Stimulated activated CD8-positive, alpha-beta memory T cell treated with anti-CD3 and anti-CD28 coated beads, Interleukin-12 subunit alpha, Interleukin-12 subunit beta, amount 100 ng/mL, for 1 hour (primary cell): ENCODE results near the gene ACSS3.
"Not testable (repeated sequence)": the region's sequence is repeated elsewhere in the genome, so short reads cannot be mapped to it uniquely, and the experiment has no call there.

Experiments used
- DNase-seq: peaks from one replicate; pipeline ENCODE4 v3.0.0-alpha.2; 2020; ENCODE audit warnings: low read depth

Gene ACSS3

DNA sequence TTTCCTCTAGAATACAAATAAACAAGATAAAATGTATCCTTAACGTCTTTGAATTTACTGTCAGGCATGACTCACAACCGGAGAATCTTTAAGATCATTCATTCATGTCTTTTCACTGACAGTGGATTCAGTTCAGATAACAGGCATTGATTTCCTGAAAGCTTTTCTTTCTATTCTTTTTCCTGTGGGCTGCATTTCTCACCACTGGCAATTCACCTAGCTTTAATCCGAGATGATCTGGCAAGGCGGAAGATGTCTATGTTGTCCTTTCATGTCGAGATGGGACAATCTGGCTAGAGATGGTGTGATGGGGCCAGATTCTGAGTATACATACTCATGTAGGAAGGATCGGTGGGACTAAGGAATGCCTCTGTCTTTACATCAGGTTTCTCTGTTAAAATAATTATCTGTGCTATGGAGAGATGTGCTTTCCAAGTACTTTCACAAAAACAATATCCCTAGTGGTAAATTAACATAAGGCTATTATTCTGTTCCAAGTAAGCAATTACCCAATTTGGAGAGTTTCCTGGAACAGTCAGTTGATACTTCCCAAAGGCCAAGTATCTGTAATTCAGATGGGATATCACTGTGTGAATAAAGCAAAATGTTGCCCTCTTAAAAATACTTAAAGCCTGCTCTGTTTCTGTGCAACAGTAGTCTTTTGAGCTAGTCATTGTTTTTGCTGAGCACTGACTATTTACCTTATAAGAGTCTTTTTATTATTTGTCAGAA lies 17.8 kb downstream of the ACSS3 start:
- DNase-seq, result no peak

DNA sequence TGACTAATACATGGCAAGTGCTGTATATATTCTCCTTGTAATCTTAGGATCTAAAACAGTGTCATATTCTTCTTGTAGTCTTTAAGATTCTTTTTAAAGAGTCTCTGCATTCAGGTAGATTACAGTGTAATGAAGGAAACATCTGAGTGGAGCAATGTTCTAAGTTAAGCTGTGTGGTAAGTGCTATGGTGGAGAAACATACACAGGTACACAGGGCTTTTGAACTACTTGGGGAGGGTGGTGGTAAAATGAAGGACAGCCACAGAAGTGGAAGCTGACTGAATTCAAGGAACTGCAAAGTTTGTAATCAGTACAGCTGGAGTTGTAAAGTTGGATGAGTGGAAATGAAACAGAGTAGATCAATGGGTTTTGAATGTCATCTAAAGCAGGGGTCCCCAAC lies 27.8 kb downstream of the ACSS3 start:
- DNase-seq, result no peak

DNA sequence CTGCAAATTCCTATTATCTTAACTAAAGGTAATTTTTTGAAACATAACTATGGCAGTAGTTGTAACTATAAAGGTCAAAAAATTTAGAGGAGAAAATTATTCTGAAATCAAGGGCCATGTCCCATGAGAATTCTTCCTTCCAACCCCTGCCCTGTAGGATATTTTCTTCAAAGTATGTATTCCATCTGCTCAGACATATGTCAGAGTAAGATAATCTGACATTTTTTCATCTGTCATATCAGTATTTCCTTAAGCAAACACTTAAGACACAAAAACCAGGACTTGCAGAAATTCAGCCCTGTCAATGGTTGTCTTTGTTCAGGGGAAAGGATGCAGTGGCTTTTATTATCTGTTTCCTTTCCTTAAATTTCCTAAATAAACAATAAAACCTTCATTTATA lies 36.3 kb downstream of the ACSS3 start:
- no peak for DNase-seq

DNA sequence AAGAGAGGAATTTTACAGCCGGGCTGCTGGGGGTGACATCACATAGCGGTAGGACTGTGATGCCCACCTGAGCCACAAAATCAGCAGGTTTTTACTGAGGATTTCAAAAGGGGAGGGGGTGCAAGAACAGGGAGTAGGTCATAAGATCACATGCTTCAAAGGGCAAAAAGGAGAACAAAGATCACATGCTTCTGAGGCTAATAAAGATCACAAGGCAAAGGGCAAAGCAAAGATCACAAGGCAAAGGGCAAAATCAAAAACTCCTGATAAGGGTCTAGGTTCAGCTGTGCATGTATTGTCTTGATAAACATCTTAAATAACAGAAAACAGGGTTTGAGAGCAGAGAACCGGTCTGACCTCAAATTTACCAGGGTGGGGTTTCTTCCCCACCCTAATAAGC lies 41.2 kb downstream of the ACSS3 start:
- DNase-seq, result not testable (repeated sequence)

DNA sequence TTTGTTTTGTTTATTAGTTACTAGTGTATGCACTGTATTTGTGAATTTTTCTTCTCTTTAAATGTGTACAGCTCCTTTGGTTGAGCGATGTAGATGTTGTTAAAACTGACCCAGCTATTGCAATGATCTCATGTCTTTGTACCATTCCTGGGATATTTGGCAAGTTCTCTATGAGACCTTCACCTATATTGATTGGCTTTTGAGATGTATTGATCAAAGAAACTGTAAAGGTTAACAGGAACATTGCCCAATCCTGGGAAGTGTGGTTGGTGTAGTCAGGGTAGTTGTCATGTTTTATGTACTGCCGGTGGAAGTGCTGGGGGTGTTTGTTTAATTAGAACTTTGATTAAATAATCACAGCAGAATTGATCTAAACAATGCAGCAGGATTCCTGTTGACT lies 43.1 kb downstream of the ACSS3 start:
- DNase-seq, result no peak

DNA sequence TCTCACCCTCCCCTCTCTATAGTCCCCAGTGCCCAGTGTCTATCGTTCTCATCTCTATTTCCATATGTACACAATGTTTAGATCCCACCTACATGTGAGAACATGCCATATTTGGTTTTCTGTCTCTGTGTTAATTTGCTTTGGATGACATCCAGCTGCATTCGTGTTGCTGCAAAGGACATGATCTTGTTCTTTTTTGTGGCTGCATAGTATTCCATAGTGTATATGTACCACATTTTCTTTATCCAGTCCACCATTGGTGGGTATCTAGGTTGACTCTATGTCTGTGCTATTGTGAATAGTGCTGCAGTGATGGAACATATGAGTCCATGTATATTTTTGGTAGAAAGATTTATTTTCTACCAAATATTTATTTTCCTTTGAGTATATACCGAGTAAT lies 45.7 kb downstream of the ACSS3 start:
- no peak for DNase-seq

DNA sequence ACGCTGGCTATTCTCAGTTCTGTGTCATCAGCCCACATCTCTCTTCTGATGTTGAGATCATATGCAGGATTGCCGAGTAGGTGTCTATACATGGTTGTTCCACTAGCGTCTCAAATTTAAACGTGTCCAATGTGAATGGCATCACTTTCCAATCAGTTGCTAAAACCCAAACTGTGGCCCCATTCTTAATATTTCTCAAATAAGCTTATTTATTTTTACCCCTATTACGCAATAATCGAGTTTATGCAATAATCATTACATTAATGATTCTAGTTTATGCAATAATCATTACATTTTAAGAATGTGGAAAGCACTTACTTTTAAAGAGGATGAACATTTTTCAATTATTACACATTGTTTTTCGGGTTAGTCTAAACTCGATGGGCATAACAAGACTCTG lies 47.8 kb downstream of the ACSS3 start:
- DNase-seq, result no peak

DNA sequence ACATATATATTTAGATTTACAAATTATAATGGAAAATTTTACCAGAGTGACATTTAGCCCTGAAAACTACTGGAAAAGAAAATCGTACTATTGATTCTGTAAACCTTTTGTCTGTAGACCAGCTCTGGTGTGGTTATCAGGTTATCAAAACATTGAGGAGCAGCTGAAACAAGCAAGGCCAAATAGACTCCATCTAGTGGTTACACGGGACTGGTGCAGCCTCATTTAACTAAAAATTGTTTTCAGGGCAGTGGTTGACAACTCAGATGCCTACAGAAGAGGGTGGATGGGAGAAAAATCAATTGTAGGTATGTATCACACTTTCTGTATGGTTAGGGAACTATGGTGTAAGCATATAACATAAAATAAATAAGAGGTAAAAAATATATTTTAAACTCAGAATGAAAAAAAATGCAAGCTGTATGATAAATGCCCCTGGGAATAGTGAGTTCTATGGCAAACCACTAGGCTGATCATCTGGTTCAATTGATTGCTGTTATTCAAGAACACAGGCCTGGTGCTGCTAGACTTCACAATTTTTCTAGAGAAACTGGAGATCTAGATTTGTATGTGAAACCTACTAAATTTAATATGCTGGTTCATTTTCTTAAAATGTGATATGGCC lies 51.2 kb downstream of the ACSS3 start:
- no peak for DNase-seq

DNA sequence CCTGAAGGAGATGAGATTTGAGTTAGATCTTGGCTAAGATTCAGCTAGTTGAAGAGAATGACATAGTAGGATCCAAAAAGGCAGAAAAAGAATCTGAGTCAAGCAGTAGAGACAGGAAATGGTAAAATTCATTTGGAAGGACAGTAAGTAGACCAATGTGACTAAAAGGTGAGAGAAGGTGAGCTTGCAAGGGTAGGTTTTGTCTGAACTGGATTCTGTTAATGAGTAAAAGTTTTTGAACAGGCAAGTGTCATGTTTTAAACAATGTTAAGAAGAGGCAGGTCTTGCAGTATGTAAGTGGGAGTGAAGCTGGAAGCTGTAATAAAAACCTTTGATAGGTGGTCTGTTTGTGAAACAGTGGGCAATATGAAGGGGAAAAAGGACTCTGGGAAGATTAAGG lies 58.6 kb downstream of the ACSS3 start:
- no peak for DNase-seq

DNA sequence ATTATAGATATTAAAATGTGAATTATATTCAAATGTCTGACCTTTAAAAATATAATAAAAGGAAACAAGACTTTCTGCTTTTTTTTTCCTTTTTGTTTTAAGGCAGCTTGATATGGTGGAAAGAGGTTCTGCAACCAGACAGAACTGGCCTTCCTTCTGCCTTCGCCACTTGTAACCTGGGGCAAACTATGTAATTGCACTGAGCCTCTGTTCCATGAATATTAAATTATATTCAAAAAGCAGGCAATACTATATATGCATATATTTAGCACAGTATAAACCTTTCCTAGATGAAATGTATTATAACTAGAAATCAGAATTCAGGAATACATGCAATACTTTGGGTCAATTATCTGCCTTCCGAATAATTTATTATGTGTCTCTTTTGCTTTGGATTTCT lies 59.9 kb downstream of the ACSS3 start:
- no peak for DNase-seq

DNA sequence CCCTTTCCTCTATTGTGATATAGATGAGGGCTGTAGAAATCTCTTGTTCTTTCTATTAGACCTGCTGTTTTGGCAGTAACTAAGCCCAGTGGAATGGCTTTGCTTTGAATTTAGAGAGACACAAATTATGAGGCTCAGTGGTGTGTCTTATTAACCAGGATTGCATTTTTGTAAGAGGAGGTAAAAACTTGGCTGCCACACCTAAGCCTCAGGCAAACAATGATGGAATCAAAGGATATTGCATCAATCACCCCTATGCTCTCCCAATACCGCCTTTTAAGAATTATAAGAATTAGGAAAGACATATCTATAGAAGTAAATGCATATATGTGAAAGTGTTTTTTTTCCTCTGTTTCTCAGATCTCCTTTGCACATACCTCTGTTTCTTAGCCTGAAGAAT lies 63.3 kb downstream of the ACSS3 start:
- no peak for DNase-seq

DNA sequence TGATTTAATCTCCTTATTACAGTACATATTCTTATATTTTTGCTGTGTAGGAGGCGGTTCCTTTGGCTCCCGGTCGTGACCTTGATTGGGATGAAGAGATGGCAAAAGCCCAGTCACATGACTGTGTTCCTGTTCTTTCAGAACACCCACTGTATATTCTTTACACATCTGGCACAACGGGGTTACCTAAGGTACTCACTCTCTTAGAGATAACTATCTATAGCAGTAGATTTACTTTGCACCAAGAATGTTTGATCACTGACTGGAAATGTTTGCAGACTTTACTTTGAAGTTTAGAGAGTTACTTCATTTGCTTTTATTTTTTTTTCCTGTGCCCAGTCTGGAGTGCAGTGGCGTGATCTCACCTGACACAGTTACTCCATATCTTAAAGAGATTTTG lies 65.2 kb downstream of the ACSS3 start:
- no peak for DNase-seq

DNA sequence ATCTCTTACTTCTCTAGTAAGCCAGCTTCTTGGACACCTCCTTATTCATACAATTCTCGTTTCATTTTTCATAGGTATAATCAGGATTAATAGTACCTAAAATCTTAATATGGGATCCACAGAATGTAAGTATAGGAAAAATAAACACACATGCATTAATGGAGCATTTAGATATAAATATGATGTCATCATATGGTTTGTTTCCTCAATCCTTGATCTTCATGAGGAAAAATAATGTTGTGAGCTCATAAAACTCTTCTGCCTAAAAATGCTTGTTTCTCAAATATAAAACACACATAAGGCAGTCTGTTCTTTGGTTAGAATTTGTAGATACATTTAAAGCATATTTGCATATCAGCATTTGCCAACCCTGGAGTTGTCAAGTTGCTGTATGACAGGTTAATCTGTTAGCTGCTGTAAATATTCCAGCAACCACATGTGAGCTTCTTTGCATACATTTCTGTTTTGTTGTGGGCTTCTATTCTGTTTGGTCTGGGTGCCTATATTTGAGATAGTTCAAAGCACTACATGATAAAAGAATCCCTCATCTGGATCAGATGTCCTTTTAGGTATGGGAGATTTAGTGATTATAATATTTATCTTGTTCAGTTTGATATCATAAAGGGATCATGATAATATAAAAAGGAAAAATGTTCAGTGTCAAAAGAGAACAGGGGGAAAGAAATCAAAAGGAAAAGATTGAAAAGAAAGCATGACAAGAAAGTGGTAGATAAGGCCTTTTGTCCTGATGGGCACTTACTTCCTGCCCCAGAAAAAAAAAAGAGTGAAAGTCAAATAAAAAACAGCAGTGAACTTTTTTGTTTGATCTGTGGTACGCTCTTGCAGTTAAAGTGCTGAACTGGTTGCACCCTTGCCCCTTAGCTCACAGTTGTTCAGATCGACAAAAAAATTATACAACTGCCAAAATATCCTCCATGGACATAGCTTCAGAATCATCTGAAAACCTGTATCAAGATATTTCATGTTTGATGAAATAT lies 68.6 kb downstream of the ACSS3 start:
- no peak for DNase-seq

DNA sequence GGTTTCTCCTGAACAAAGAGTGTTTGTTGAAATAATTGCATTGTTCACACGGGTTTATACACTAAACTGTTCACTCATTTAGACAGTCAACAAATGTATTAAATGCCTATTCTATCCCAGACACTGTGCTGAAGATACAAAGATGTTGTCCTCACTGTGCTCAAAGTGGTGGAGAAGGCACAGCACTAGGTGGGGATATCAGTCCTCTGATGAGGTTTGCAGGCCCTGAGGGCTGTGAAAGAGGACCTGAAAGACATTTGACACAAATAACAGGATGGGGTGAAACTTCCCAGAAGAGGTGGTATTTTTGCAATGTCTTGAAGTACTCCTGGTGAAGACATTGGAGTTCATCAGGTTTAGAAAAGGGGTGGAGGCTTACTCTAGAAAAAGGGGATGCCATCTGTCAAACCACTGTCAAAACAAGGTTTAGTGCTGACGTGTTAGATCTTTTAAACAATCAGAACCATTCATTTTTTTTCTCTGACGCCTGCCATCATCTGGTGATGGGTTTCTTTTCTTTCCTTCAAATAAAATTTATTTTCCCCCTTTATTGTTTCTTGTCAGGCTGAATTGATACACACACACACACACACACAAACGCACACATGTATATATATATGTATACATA lies 69.5 kb downstream of the ACSS3 start:
- no peak for DNase-seq

DNA sequence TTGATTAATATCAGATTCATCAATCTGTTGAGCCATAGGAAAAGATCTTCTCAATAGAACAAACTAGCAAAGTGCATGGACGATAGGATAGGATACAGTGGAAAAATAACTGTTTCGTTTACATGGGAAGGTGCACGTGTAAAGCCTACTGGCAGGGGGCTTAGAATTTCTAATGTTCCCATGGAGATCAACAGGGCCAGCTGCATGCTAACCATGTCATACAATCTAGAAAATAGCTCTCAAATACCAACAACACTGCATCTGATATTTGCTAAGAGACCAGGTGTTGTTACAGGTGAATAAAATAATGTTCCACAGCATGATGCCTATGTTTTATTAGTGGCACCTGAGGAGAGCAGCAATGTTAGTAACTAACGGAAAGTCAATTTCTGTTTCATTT lies 72.5 kb downstream of the ACSS3 start:
- no peak for DNase-seq

DNA sequence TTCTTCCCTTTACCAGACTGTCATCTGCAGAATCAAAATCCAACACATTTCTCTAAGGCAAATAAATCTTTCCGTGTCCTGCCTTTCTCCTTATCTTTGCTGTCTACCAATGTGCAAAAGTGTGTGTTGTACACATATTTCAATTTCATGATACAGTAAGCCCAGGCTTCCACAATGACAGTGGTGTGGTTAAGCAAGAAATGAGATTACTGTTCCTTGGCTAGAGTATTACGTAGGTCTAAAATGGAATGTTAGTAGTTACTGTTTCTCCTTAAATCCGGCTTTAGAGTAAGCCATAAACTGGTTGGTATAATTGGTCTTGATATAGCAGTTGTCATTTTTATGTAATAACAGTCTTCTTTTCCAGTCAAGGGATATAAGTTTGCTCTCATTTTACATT lies 82.0 kb downstream of the ACSS3 start:
- no peak for DNase-seq

DNA sequence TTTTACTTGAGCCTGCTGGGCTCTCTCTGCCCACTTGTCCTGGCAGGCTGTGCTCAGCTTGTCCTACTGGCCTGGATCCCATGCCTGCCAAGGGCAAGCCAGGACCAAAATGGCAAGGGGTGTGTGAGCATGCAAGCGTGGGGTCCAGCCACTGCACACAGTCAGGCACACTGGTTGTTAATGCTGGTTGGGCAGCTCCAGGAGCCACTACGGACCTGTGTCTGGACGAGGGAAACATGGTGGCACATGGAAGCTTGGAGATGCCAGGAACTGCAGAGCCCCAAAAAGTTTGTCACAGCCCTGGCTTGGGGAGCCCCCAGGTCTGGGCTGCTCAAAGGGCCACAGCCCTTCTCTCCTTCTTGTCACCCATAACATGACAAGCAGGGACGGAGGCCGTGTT lies 83.8 kb downstream of the ACSS3 start:
- DNase-seq, result no peak

DNA sequence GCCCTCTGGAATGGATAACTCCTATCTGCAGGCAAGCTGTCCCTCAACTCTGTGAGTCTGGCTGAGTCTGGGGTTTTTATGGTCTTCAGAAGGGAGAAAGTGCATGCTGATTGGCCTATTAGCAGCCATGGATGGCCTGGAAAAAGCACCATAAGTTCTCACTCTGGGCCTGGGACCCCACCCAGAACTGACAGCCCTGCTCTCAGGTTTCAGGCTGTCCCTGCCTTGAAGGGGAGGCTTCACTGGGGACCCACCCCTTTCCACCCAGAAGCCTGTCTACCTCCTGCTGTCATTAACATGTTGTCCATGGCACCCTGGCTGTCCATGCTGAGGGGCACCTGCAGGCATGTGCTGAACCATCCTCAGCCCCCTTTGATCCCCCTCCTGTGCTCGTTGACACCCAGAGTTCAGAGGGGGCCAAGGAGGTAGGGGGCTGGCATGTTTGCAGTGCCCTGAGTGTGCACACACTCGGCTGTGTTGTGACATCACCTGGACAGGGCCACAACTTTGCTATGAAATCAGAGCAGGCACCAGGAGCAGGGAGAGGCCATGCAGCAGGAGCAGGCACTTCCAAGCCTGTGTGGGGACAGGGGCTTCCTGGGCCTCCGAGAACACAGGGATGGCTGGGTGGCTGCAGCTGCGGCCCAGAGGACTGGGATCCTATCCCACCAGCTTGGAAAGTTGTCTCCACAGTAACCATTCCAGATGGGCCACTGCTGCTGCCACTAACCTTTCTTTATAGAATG lies 84.7 kb downstream of the ACSS3 start:
- DNase-seq, result no peak

DNA sequence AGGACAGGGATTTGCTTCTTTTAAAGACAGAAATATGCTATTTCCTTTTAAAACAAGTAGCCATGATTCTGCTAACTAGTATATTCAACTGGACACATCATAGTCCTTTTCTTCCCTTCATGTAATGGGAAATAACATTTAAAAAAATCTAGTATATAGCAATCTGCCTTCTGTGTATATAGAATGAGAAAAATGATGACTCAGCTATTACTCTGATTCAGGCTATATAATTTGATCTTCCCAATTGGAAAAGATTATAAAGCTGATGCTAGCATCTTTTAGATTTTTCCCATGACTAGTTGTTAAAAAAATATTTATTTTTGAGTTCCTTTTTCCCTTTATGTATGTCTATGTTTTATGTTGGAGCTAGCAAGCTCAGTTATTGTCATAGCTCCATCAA lies 86.9 kb downstream of the ACSS3 start:
- no peak for DNase-seq

DNA sequence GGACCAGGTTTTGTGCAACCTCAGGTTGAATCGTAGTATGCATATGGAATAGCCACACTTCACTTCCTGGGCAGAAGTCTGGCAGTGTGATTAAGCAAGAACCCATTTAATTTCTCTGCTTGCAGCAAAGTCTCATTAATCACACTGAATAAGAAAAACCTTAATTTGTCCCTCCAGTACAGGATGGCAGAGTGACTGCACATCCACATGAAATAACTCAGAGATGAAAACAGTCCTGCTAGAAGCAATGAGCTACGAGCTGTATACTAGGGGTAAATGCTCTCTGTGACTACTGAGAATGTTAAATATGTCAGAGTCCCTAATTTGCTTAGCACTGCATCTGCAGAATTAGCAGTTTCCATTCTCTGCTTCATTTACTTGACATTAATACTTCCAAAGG lies 88.9 kb downstream of the ACSS3 start:
- DNase-seq, result no peak

DNA sequence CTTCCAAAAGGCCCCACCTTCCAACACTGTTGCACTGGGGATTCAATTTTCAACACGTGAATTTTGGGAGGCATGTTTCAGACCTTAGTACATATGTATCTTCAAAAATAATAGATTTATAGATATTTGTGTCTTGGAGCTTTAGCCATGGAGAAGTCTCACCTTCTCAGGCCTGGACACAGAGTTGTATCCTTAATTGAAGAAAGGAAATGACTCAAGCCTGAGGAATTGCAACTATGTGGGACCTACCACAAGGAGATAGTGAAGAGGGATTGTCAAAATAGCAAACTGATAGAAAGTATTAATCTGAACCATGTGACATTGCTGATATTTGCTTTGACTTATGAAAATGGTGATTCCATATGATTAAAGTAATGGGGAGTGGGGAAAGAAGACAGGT lies 89.8 kb downstream of the ACSS3 start:
- no peak for DNase-seq

DNA sequence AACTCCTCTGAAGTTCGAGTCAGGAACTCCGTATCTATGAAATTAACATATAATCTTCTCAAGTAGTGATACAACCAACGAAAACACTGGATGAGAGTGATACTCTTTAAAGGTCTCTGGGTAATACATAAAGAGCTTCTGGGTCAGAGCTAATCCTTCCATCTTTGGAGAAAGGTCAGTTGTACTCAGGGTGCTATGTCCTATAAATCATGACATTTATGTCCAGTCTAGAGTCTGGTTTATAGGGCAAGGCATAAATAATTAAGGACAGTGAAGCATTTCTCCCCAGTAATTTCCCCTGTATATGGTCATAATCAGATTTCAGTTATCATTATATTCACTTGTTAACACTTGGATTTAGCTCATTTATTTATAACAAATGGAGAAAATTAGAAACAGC lies 90.6 kb downstream of the ACSS3 start:
- DNase-seq, result no peak
